Keratinocyte (primary cell): ENCODE data around the gene CRYAB. TPM values are rescaled to one million over a fixed set of nuclear protein-coding genes. Genes with fewer than 3 reads are reported as not detected.

Experiments used
- DNase-seq: peaks from one replicate; pipeline ENCODE4 v3.0.0-alpha.2; 2011; ENCODE audit warnings: low read depth, missing footprints, low spot score
- FAIRE-seq: peaks from 2 replicates; lab custom pipeline; 2011; peaks lifted over from hg19 to GRCh38; lab: Jason Lieb, UNC
- H2AFZ ChIP-seq: 2 replicates; pipeline ENCODE4 v1.6.0; 2012; ENCODE audit warnings: low read length, control low read depth, inconsistent platforms; ENCODE audit not compliant: control insufficient read depth
- H3K27ac ChIP-seq: 2 replicates; pipeline ENCODE4 v1.5.1; 2011; ENCODE audit warnings: low read length; ENCODE audit not compliant: control insufficient read depth, insufficient read depth
- H3K27me3 ChIP-seq: 3 replicates; pipeline ENCODE4 v1.6.0; 2011; ENCODE audit warnings: low read length; ENCODE audit not compliant: control insufficient read depth, insufficient read depth; ENCODE audit errors: extremely low read depth
- H3K36me3 ChIP-seq, 2 experiments: 2 replicates in 1 of 2; 3 replicates in 1 of 2; pipeline ENCODE4 v1.5.1; 2011; ENCODE audit warnings: low read length in 2 of 2, mild to moderate bottlenecking in 1 of 2; ENCODE audit not compliant: control insufficient read depth in 2 of 2, insufficient read depth in 2 of 2; ENCODE audit errors: extremely low read depth in 1 of 2
- H3K4me1 ChIP-seq: 3 replicates; pipeline ENCODE4 v1.5.1; 2011; ENCODE audit warnings: low read length; ENCODE audit not compliant: control insufficient read depth, insufficient read depth; ENCODE audit errors: extremely low read depth
- H3K4me2 ChIP-seq: 3 replicates; pipeline ENCODE4 v1.6.0; 2011; ENCODE audit warnings: low read depth, low read length; ENCODE audit not compliant: control insufficient read depth, insufficient read depth; ENCODE audit errors: extremely low read depth
- H3K4me3 ChIP-seq, 3 experiments: fragments of 200-600 bp in 1 of 3; sonication (generic) in 1 of 3; 2 replicates in 2 of 3; 3 replicates in 1 of 3; pipeline ENCODE4 v1.5.1; 2011 to 2016; ENCODE audit warnings: low read length in 3 of 3, mild to moderate bottlenecking in 3 of 3, control low read depth in 2 of 3, inconsistent platforms in 1 of 3, low read depth in 1 of 3, mixed read lengths in 1 of 3, mixed run types in 1 of 3, moderate library complexity in 1 of 3; ENCODE audit not compliant: control insufficient read depth in 2 of 3, insufficient read depth in 2 of 3; ENCODE audit errors: extremely low read depth in 1 of 3
- H3K79me2 ChIP-seq: 2 replicates; pipeline ENCODE4 v1.6.0; 2012; ENCODE audit warnings: low read length; ENCODE audit not compliant: control insufficient read depth, insufficient read depth
- H3K9ac ChIP-seq: 3 replicates; pipeline ENCODE4 v1.6.0; 2011; ENCODE audit warnings: low read length; ENCODE audit not compliant: control insufficient read depth, insufficient read depth; ENCODE audit errors: extremely low read depth
- H3K9me1 ChIP-seq: 3 replicates; pipeline ENCODE4 v1.6.0; 2011; ENCODE audit warnings: low read length; ENCODE audit not compliant: control insufficient read depth, insufficient read depth; ENCODE audit errors: extremely low read depth
- H3K9me3 ChIP-seq: 2 replicates; pipeline ENCODE4 v1.5.1; 2012; ENCODE audit warnings: low read depth, low read length; ENCODE audit not compliant: control insufficient read depth
- H4K20me1 ChIP-seq: 3 replicates; pipeline ENCODE4 v1.6.0; 2011; ENCODE audit warnings: low read length; ENCODE audit not compliant: control insufficient read depth, insufficient read depth; ENCODE audit errors: extremely low read depth
- CTCF ChIP-seq, 3 experiments: IDR thresholded peaks in 1 of 3; conservative IDR thresholded peaks in 1 of 3; optimal IDR thresholded peaks in 1 of 3; 2 replicates in 2 of 3; 3 replicates in 1 of 3; pipeline versions ENCODE3 to v1.5.1; 2011; ENCODE audit warnings: low read length in 3 of 3, mild to moderate bottlenecking in 3 of 3, moderate library complexity in 2 of 3, control low read depth in 1 of 3, inconsistent platforms in 1 of 3; ENCODE audit not compliant: insufficient read depth in 2 of 3; ENCODE audit errors: extremely low read depth in 1 of 3
- EZH2 ChIP-seq: IDR thresholded peaks from one replicate; pipeline ENCODE4 v1.6.1; 2012; ENCODE audit warnings: inconsistent platforms, mild to moderate bottlenecking, low read length, moderate library complexity
- dilution Hi-C: fragments of 300-500 bp; cut with MboI; formaldehyde crosslinking; loops from one replicate; pipeline ENCODE4 v1.7.0; 2020; ENCODE audit warnings: low sequenced_read_pairs; ENCODE audit not compliant: extremely low pct_ligation_motif_present
- polyA plus RNA-seq, 5 experiments: library from polyadenylated mRNA; depleted of rRNA in 3 of 5; stranded (reverse) in 3 of 5; stranded (forward) in 1 of 5; unstranded in 1 of 5; fragments of >200 nt; gene quantifications; 1 replicate in 1 of 5; 2 replicates in 3 of 5; 3 replicates in 1 of 5; pipeline versions ENCODE4 v1.2.1 to v1.2.3, GENCODE V29; 2011 to 2012; ENCODE audit warnings: missing spikeins in 2 of 5, low read depth in 1 of 5, low replicate concordance in 1 of 5

The CRYAB gene
- polyA plus RNA-seq, 1 donor (not counting 4 experiments of a cell fraction or from before 2014, with no cell fraction given), result 11.0 TPM

DNA sequence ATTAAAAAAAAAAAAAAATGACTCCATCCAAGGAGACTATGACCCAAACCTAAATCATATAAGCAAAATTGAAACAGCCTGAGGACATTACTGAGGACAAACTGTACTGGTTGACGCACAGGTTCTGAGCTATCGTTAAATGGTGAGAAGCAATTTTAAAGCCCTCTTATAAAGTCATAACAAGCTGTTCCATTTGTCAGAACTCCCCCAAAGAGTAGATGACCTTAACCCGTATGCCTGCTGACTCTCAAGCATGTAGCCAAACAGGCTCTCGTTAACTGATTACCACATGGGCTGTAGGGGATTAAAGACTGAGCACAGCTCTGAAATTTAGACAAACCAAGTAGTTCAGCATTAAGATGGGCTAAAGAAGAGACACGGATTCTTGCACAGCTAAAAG, 2.2 kb downstream of the CRYAB start:
- peaks cover 3% of the 10 kb centered on the region for H3K27me3 ChIP-seq
- no peaks in the 10 kb centered on the region for H3K9me3 ChIP-seq
- H4K20me1 ChIP-seq, result no peaks in the 10 kb centered on the region
- no peak overlapping the region for H3K4me2 ChIP-seq
- FAIRE-seq (no peak), DNase-seq (no peak)
- H3K27ac ChIP-seq, result no peak overlapping the region
- H3K9me1 ChIP-seq, result no peaks in the 10 kb centered on the region
- TF ChIP-seq CTCF (optimal IDR thresholded peaks at IDR 0.05 in 1 of 3, IDR thresholded peaks at IDR 0.05 in 1 of 3, conservative IDR thresholded peaks at IDR 0.05 in 1 of 3; ENCODE audit: extremely low read depth in 1 of 3, insufficient read depth in 2 of 3, low read length in 3 of 3), result no peak
- no peak for TF ChIP-seq EZH2
- no peak overlapping the region for H2AFZ ChIP-seq
- H3K4me1 ChIP-seq, result peaks cover 14% of the 10 kb centered on the region
- H3K79me2 ChIP-seq, result no peaks in the 10 kb centered on the region
- dilution Hi-C loops, result no loop called here
- H3K4me3 ChIP-seq, result no peak overlapping the region
- no peak overlapping the region for H3K9ac ChIP-seq
- H3K36me3 ChIP-seq, result no peaks in the 10 kb centered on the region

- H3K4me3 ChIP-seq, result no peak overlapping the region
- H3K4me2 ChIP-seq, result no peak overlapping the region
- H2AFZ ChIP-seq, result no peak overlapping the region
- no peak for DNase-seq
- H3K9me3 ChIP-seq, result no peaks in the 10 kb centered on the region
- H3K79me2 ChIP-seq, result no peaks in the 10 kb centered on the region
- dilution Hi-C loops, result no loop called here
- TF ChIP-seq EZH2 (no peak), CTCF (optimal IDR thresholded peaks at IDR 0.05 in 1 of 3, IDR thresholded peaks at IDR 0.05 in 1 of 3, conservative IDR thresholded peaks at IDR 0.05 in 1 of 3; ENCODE audit: extremely low read depth in 1 of 3, insufficient read depth in 2 of 3, low read length in 3 of 3) (no peak)
- H4K20me1 ChIP-seq, result no peaks in the 10 kb centered on the region
- no peak overlapping the region for H3K9ac ChIP-seq
- H3K4me1 ChIP-seq, result peaks cover 14% of the 10 kb centered on the region
- no peaks in the 10 kb centered on the region for H3K36me3 ChIP-seq
- H3K27me3 ChIP-seq, result peaks cover 3% of the 10 kb centered on the region
- H3K27ac ChIP-seq, result no peak overlapping the region
- no peaks in the 10 kb centered on the region for H3K9me1 ChIP-seq
- no peak for FAIRE-seq
Measured at GRCh38 chr11:111908639-111909305, 2.8 kb downstream of the CRYAB start.
